HCT116 (cell line): Measurements from ENCODE around the gene BZW2. TPM values are rescaled to one million over a fixed set of nuclear protein-coding genes. Genes with fewer than 3 reads are reported as not detected.

Experiments
- ATAC-seq: fragments of 200-7000 bp; cut with Tn5 transposase; 2 replicates; pipeline ENCODE4 v1.9.1; 2020; ENCODE audit warnings: mild to moderate bottlenecking, moderate library complexity
- BruUV-seq: library from RNA; stranded (reverse); fragments of 400-500 nt; replicated peaks from 2 replicates; lab custom pipeline; 2021; lab: Mats Ljungman, UMichigan
- CTCF ChIA-PET: fragments of 300-600 bp; sonication (Branson Sonifier 250); formaldehyde crosslinking; loops from one replicate; lab custom pipeline; 2021; ENCODE audit warnings: antibody characterized with exemption; lab: Charles Lee
- POLR2A ChIA-PET: fragments of 300-600, 350-600 bp; sonication (Branson Sonifier 250); formaldehyde crosslinking; loops from one replicate; lab custom pipeline; 2021; ENCODE audit warnings: antibody characterized with exemption; lab: Charles Lee
- RAD21 ChIA-PET, 2 experiments: fragments of 300-600 bp; sonication (Branson Sonifier 250); formaldehyde crosslinking; loops; one replicate each; lab custom pipeline; 2023; ENCODE audit warnings: low total read pairs in 2 of 2; ENCODE audit not compliant: uncharacterized antibody in 2 of 2, unreplicated experiment in 2 of 2, low non-redundant PET in 1 of 2; lab: Charles Lee
- DNase-seq: peaks from one replicate; pipeline ENCODE4 v3.0.0-alpha.2; 2010; ENCODE audit warnings: low read depth, low spot score
- H2AFZ ChIP-seq: fragments of 200-600 bp; shearing (Covaris generic), sonication (generic); 2 replicates; pipeline ENCODE4 v1.6.1; 2017; ENCODE audit warnings: low read depth, mixed run types, mixed read lengths, antibody characterized with exemption, low read length; ENCODE audit not compliant: poor library complexity, severe bottlenecking
- H3K27ac ChIP-seq: 2 replicates; pipeline ENCODE4 v1.5.1; 2012; ENCODE audit warnings: low read depth, low read length
- H3K27me3 ChIP-seq: fragments of 200-600 bp; sonication (generic); 2 replicates; pipeline ENCODE4 v1.6.1; 2016; ENCODE audit warnings: mixed run types, low read length, mixed read lengths; ENCODE audit not compliant: insufficient read depth
- H3K36me3 ChIP-seq, 2 experiments: fragments of 200-500 bp in 1 of 2; fragments of 200-600 bp in 1 of 2; sonication (Bioruptor generic) in 1 of 2; sonication (generic) in 1 of 2; 2 replicates each; pipeline versions ENCODE4 v1.5.1 to v1.6.1; 2014 to 2016; ENCODE audit warnings: low read length in 2 of 2, inconsistent platforms in 1 of 2, mixed read lengths in 1 of 2, mixed run types in 1 of 2; ENCODE audit not compliant: insufficient read depth in 2 of 2, control insufficient read depth in 1 of 2
- H3K4me1 ChIP-seq, 2 experiments: fragments of 200-600 bp in 1 of 2; sonication (generic) in 1 of 2; 2 replicates each; pipeline versions ENCODE4 v1.5.1 to v1.6.1; 2012 to 2017; ENCODE audit warnings: low read length in 2 of 2, inconsistent platforms in 1 of 2, mild to moderate bottlenecking in 1 of 2, mixed read lengths in 1 of 2, mixed run types in 1 of 2, moderate library complexity in 1 of 2; ENCODE audit not compliant: insufficient read depth in 2 of 2, control insufficient read depth in 1 of 2
- H3K4me2 ChIP-seq: fragments of 200-600 bp; sonication (generic); 2 replicates; pipeline ENCODE4 v1.6.1; 2017; ENCODE audit warnings: mixed run types, low read length, mixed read lengths
- H3K4me3 ChIP-seq, 2 experiments: fragments of 200-600 bp in 1 of 2; sonication (generic) in 1 of 2; replicated peaks in 1 of 2; 2 replicates each; pipeline ENCODE4 v1.5.1; 2011 to 2016; ENCODE audit warnings: low read length in 2 of 2, control low read depth in 1 of 2, low read depth in 1 of 2, mild to moderate bottlenecking in 1 of 2, mixed read lengths in 1 of 2, mixed run types in 1 of 2
- H3K79me2 ChIP-seq: fragments of 200-600 bp; sonication (generic); 2 replicates; pipeline ENCODE4 v1.6.1; 2017; ENCODE audit warnings: mild to moderate bottlenecking, mixed run types, low read length, moderate library complexity, mixed read lengths; ENCODE audit not compliant: insufficient read depth
- H3K9ac ChIP-seq: fragments of 200-600 bp; sonication (generic); 2 replicates; pipeline ENCODE4 v1.6.1; 2016; ENCODE audit warnings: low read length, mixed read lengths
- H3K9me2 ChIP-seq: fragments of 200-600 bp; sonication (generic), shearing (Covaris generic); 2 replicates; pipeline ENCODE4 v1.6.1; 2017; ENCODE audit warnings: mixed run types, mild to moderate bottlenecking, moderate library complexity; ENCODE audit not compliant: insufficient read depth
- H3K9me3 ChIP-seq, 2 experiments: fragments of 200-500 bp in 1 of 2; fragments of 200-600 bp in 1 of 2; sonication (Bioruptor generic) in 1 of 2; sonication (generic) in 1 of 2; 2 replicates each; pipeline ENCODE4 v1.6.1; 2014 to 2017; ENCODE audit warnings: low read length in 2 of 2, mixed read lengths in 2 of 2, inconsistent platforms in 1 of 2, low read depth in 1 of 2, mild to moderate bottlenecking in 1 of 2, mixed run types in 1 of 2, moderate library complexity in 1 of 2; ENCODE audit not compliant: control insufficient read depth in 1 of 2, insufficient read depth in 1 of 2
- H4K20me1 ChIP-seq: fragments of 200-600 bp; sonication (generic), shearing (Covaris generic); 2 replicates; pipeline ENCODE4 v1.6.1; 2017; ENCODE audit warnings: mixed run types, mild to moderate bottlenecking, moderate library complexity; ENCODE audit not compliant: insufficient read depth
- CBX3 ChIP-seq: IDR thresholded peaks from 2 replicates; pipeline ENCODE4 v1.6.1; 2012; ENCODE audit warnings: low read depth
- EGR1 ChIP-seq: IDR thresholded peaks from 2 replicates; pipeline ENCODE4 v1.6.1; 2012; ENCODE audit warnings: low read depth
- ELF1 ChIP-seq: IDR thresholded peaks from 2 replicates; pipeline ENCODE4 v1.6.1; 2012; ENCODE audit warnings: low read depth, borderline replicate concordance
- EZH2phosphoT487 ChIP-seq: fragments of 200-600 bp; IDR thresholded peaks from 2 replicates; pipeline ENCODE4 v1.6.1; 2018; ENCODE audit warnings: antibody characterized with exemption, borderline replicate concordance
- FOSL1 ChIP-seq: IDR thresholded peaks from 2 replicates; pipeline ENCODE4 v1.6.1; 2012; ENCODE audit warnings: low read depth
- JUND ChIP-seq: IDR thresholded peaks from 2 replicates; pipeline ENCODE4 v1.6.1; 2012
- RAD21 ChIP-seq: IDR thresholded peaks from 2 replicates; pipeline ENCODE4 v1.6.1; 2012; ENCODE audit warnings: low read depth, mild to moderate bottlenecking
- SIN3A ChIP-seq: IDR thresholded peaks from 2 replicates; pipeline ENCODE4 v1.6.1; 2012; ENCODE audit warnings: low read depth
- SP1 ChIP-seq: IDR thresholded peaks from 2 replicates; pipeline ENCODE4 v1.6.1; 2012; ENCODE audit warnings: low read depth
- SRF ChIP-seq: IDR thresholded peaks from 2 replicates; pipeline ENCODE4 v1.6.1; 2012; ENCODE audit warnings: low read depth
- YY1 ChIP-seq: IDR thresholded peaks from 2 replicates; pipeline ENCODE4 v1.6.1; 2011; ENCODE audit warnings: low read length, low read depth, moderate library complexity, mild to moderate bottlenecking; ENCODE audit not compliant: insufficient replicate concordance; ENCODE audit errors: extremely low read depth
- ZNF274 ChIP-seq: fragments of 200-500 bp; sonication (Bioruptor generic); IDR thresholded peaks from 2 replicates; pipeline ENCODE4 v1.6.1; 2014; ENCODE audit warnings: mild to moderate bottlenecking, low read depth, low read length, inconsistent platforms
- intact Hi-C: fragments of 100-400 bp; cut with micrococcal nuclease; formaldehyde crosslinking; loops from 2 replicates; pipeline ENCODE4 v1.10.0; 2022
- total RNA-seq: library from RNA; stranded (reverse); gene quantifications from one replicate; pipeline ENCODE4 v1.2.1, GENCODE V29; 2021; ENCODE audit not compliant: unreplicated experiment
- TF ChIP-seq, protein P1 (sequence below): IDR thresholded peaks from 2 replicates; pipeline ENCODE4 v1.6.1; 2011; ENCODE audit warnings: mild to moderate bottlenecking, low read length, moderate library complexity; ENCODE audit not compliant: insufficient replicate concordance; ENCODE audit errors: extremely low read depth
- TF ChIP-seq, protein P2 (sequence below): IDR thresholded peaks from 2 replicates; pipeline ENCODE4 v1.6.1; 2012
- TF ChIP-seq, protein P3 (sequence below), 3 experiments: fragments of 200-600 bp in 1 of 3; sonication (generic) in 1 of 3; IDR thresholded peaks in 2 of 3; conservative IDR thresholded peaks in 1 of 3; 2 replicates each; pipeline ENCODE4 v1.5.1; 2012 to 2017; ENCODE audit warnings: low read depth in 2 of 3, low read length in 2 of 3, antibody characterized with exemption in 1 of 3, borderline replicate concordance in 1 of 3, control low read depth in 1 of 3, mild to moderate bottlenecking in 1 of 3, mixed read lengths in 1 of 3, mixed run types in 1 of 3, moderate library complexity in 1 of 3; ENCODE audit not compliant: insufficient read depth in 1 of 3
- TF ChIP-seq, protein P4 (sequence below): IDR thresholded peaks from 2 replicates; pipeline ENCODE4 v1.6.1; 2012; ENCODE audit warnings: low read depth
- TF ChIP-seq, protein P5 (sequence below): IDR thresholded peaks from 2 replicates; pipeline ENCODE4 v1.6.1; 2012

BZW2 gene
- total RNA-seq, 1 experiment from 2014 or later = 119 TPM

DNA sequence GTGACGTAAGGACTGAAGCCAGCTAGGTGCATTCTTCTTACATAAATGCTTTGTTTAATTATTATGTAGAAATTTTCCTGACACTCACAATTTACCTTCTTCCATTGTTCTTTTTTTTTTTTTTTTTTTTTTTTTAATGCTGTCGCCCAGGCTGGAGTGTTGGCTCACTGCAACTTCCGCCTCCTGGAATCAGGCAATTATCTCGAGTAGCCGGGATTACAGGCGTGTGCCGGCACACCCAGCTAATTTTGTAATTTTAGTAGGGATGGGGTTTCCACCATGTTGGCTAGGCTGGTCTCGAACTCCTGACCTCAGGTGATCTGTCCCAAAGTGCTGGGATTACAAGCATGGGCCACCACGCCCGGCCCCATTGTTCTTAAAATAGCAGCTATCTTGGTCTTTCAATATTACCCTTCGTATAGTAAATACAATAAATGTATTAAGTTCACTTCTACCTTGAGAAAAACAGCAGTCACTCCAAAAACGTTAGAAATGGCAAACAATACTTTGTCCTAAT lies 32.1 kb downstream of the BZW2 start:
- Histone ChIP-seq H3K4me3 (no peak overlapping the region), H3K27me3 (no peaks in the 10 kb centered on the region), H3K4me1 (peaks cover 0 to 3% of the 10 kb centered on the region in 2 experiments; a peak in 1 of 4 replicates), H3K9me2 (no peaks in the 10 kb centered on the region), H3K79me2 (peaks cover 53% of the 10 kb centered on the region), H3K4me2 (no peak overlapping the region), H3K27ac (no peak overlapping the region), H3K9me3 (no peaks in the 10 kb centered on the region), H2AFZ (no peak overlapping the region), H4K20me1 (no peaks in the 10 kb centered on the region), H3K36me3 (peaks cover 22 to 36% of the 10 kb centered on the region in 2 experiments), H3K9ac (no peak overlapping the region)
- CTCF ChIA-PET = no interaction called here
- TF ChIP-seq ELF1 (no peak), FOSL1 (no peak), SIN3A (no peak), YY1 (no peak), JUND (no peak), SRF (no peak), CBX3 (no peak), RAD21 (no peak), ZNF274 (no peak), EZH2phosphoT487 (no peak), SP1 (no peak), EGR1 (no peak)
- TF ChIP-seq, protein P1, sequence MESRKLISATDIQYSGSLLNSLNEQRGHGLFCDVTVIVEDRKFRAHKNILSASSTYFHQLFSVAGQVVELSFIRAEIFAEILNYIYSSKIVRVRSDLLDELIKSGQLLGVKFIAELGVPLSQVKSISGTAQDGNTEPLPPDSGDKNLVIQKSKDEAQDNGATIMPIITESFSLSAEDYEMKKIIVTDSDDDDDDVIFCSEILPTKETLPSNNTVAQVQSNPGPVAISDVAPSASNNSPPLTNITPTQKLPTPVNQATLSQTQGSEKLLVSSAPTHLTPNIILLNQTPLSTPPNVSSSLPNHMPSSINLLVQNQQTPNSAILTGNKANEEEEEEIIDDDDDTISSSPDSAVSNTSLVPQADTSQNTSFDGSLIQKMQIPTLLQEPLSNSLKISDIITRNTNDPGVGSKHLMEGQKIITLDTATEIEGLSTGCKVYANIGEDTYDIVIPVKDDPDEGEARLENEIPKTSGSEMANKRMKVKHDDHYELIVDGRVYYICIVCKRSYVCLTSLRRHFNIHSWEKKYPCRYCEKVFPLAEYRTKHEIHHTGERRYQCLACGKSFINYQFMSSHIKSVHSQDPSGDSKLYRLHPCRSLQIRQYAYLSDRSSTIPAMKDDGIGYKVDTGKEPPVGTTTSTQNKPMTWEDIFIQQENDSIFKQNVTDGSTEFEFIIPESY = no peak
- TF ChIP-seq, protein P2, sequence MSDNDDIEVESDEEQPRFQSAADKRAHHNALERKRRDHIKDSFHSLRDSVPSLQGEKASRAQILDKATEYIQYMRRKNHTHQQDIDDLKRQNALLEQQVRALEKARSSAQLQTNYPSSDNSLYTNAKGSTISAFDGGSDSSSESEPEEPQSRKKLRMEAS = no peak
- TF ChIP-seq, protein P3, sequence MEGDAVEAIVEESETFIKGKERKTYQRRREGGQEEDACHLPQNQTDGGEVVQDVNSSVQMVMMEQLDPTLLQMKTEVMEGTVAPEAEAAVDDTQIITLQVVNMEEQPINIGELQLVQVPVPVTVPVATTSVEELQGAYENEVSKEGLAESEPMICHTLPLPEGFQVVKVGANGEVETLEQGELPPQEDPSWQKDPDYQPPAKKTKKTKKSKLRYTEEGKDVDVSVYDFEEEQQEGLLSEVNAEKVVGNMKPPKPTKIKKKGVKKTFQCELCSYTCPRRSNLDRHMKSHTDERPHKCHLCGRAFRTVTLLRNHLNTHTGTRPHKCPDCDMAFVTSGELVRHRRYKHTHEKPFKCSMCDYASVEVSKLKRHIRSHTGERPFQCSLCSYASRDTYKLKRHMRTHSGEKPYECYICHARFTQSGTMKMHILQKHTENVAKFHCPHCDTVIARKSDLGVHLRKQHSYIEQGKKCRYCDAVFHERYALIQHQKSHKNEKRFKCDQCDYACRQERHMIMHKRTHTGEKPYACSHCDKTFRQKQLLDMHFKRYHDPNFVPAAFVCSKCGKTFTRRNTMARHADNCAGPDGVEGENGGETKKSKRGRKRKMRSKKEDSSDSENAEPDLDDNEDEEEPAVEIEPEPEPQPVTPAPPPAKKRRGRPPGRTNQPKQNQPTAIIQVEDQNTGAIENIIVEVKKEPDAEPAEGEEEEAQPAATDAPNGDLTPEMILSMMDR (IDR thresholded peaks at IDR 0.05 in 2 of 3, conservative IDR thresholded peaks at IDR 0.05 in 1 of 3; ENCODE audit: borderline replicate concordance in 1 of 3, insufficient read depth in 1 of 3, low read depth in 2 of 3, low read length in 2 of 3) = no peak
- TF ChIP-seq, protein P4, sequence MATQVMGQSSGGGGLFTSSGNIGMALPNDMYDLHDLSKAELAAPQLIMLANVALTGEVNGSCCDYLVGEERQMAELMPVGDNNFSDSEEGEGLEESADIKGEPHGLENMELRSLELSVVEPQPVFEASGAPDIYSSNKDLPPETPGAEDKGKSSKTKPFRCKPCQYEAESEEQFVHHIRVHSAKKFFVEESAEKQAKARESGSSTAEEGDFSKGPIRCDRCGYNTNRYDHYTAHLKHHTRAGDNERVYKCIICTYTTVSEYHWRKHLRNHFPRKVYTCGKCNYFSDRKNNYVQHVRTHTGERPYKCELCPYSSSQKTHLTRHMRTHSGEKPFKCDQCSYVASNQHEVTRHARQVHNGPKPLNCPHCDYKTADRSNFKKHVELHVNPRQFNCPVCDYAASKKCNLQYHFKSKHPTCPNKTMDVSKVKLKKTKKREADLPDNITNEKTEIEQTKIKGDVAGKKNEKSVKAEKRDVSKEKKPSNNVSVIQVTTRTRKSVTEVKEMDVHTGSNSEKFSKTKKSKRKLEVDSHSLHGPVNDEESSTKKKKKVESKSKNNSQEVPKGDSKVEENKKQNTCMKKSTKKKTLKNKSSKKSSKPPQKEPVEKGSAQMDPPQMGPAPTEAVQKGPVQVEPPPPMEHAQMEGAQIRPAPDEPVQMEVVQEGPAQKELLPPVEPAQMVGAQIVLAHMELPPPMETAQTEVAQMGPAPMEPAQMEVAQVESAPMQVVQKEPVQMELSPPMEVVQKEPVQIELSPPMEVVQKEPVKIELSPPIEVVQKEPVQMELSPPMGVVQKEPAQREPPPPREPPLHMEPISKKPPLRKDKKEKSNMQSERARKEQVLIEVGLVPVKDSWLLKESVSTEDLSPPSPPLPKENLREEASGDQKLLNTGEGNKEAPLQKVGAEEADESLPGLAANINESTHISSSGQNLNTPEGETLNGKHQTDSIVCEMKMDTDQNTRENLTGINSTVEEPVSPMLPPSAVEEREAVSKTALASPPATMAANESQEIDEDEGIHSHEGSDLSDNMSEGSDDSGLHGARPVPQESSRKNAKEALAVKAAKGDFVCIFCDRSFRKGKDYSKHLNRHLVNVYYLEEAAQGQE = no peak
- TF ChIP-seq, protein P5, sequence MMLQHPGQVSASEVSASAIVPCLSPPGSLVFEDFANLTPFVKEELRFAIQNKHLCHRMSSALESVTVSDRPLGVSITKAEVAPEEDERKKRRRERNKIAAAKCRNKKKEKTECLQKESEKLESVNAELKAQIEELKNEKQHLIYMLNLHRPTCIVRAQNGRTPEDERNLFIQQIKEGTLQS = no peak
- RAD21 ChIA-PET = no interaction called here
- ATAC-seq (no peak), DNase-seq (no peak)
- POLR2A ChIA-PET = no interaction called here
- BruUV-seq = no TSS peak
- intact Hi-C loops = loop anchor here (2.0 kb wide), 1 partner anchor 65 kb away; no protein-coding TSS in a partner anchor
